HEK293T (cell line): ENCODE results near the gene PITPNB.

Experiments
- CTCF ChIA-PET: fragments of 350-600 bp; formaldehyde crosslinking; extraction: SDS; loops from one replicate; lab custom pipeline; 2021; ENCODE audit warnings: antibody characterized with exemption, inconsistent platforms; lab: Yijun Ruan, JAX
- POLR2A ChIA-PET: fragments of 350-600 bp; formaldehyde crosslinking; extraction: SDS; loops from one replicate; lab custom pipeline; 2020; ENCODE audit warnings: antibody characterized with exemption, inconsistent platforms; lab: Yijun Ruan, JAX
- DNase-seq: peaks from one replicate; pipeline ENCODE4 v3.0.0; 2012; ENCODE audit warnings: mixed read lengths; ENCODE audit errors: extremely low spot score
- ARNT ChIP-seq: fragments of 450-650 bp; IDR thresholded peaks from 2 replicates; pipeline ENCODE4 v1.6.1; 2017; ENCODE audit warnings: mild to moderate bottlenecking
- BHLHE40 ChIP-seq: fragments of 450-650 bp; IDR thresholded peaks from 2 replicates; pipeline ENCODE4 v1.6.1; 2016; ENCODE audit warnings: mild to moderate bottlenecking, moderate library complexity, borderline replicate concordance
- CTBP1 ChIP-seq: fragments of 450-650 bp; IDR thresholded peaks from 2 replicates; pipeline ENCODE4 v1.6.1; 2016; ENCODE audit warnings: borderline replicate concordance
- ELF4 ChIP-seq: fragments of 450-650 bp; IDR thresholded peaks from 2 replicates; pipeline ENCODE4 v1.6.1; 2017; ENCODE audit warnings: antibody characterized with exemption
- FOXA1 ChIP-seq: fragments of 450-650 bp; IDR thresholded peaks from 2 replicates; pipeline ENCODE4 v1.6.1; 2016; ENCODE audit warnings: mild to moderate bottlenecking
- FOXK2 ChIP-seq: fragments of 450-650 bp; IDR thresholded peaks from 2 replicates; pipeline ENCODE4 v1.6.1; 2016; ENCODE audit warnings: mild to moderate bottlenecking
- FOXM1 ChIP-seq: fragments of 450-650 bp; IDR thresholded peaks from 2 replicates; pipeline ENCODE4 v1.6.1; 2017; ENCODE audit warnings: mild to moderate bottlenecking, borderline replicate concordance
- HDGF ChIP-seq: fragments of 450-650 bp; IDR thresholded peaks from 2 replicates; pipeline ENCODE4 v1.6.1; 2017; ENCODE audit warnings: antibody characterized with exemption, borderline replicate concordance
- L3MBTL2 ChIP-seq: fragments of 450-650 bp; conservative IDR thresholded peaks from 2 replicates; pipeline ENCODE4 v1.6.1; 2016; ENCODE audit warnings: mild to moderate bottlenecking
- LEF1 ChIP-seq: fragments of 450-650 bp; IDR thresholded peaks from 2 replicates; pipeline ENCODE4 v1.6.1; 2017; ENCODE audit warnings: mild to moderate bottlenecking, borderline replicate concordance
- NFRKB ChIP-seq: fragments of 450-650 bp; IDR thresholded peaks from 2 replicates; pipeline ENCODE4 v1.6.1; 2016; ENCODE audit warnings: mild to moderate bottlenecking, moderate library complexity
- PKNOX1 ChIP-seq: fragments of 450-650 bp; IDR thresholded peaks from 2 replicates; pipeline ENCODE4 v1.6.1; 2016
- SP1 ChIP-seq: fragments of 450-650 bp; IDR thresholded peaks from 2 replicates; pipeline ENCODE4 v1.6.1; 2017
- SUZ12 ChIP-seq: fragments of 450-650 bp; IDR thresholded peaks from 2 replicates; pipeline ENCODE4 v1.6.1; 2016; ENCODE audit warnings: mild to moderate bottlenecking
- TARDBP ChIP-seq: fragments of 450-650 bp; IDR thresholded peaks from 2 replicates; pipeline ENCODE4 v1.6.1; 2016
- ZNF384 ChIP-seq: fragments of 450-650 bp; IDR thresholded peaks from 2 replicates; pipeline ENCODE4 v1.6.1; 2016

PITPNB gene

DNA sequence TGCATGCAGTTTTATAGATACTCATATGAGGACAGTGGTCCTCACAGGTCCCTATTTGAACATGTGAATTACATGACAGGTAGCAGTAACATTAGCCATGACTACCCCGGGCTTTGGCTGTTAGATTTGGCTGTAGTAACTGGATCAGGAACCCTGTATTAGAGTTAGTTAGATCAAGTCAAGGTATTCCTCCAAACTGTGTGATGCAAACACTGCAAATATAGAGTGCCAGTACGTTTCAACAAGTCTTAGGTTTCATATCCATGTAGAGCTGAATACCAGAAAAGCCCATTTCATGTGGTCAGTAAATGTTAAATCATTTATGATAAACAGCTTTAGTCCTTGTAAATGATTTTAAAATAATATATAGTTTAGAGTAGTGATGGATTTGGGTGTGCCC is 29.5 kb upstream of the PITPNB start:
- ChIA-PET CTCF (no interaction called here), POLR2A (no interaction called here)
- no peak for TF ChIP-seq BHLHE40
- TF ChIP-seq FOXM1: no peak
- TF ChIP-seq SUZ12: no peak
- TF ChIP-seq LEF1: no peak
- TF ChIP-seq CTBP1: no peak
- no peak for TF ChIP-seq NFRKB
- TF ChIP-seq ELF4: no peak
- no peak for TF ChIP-seq TARDBP
- no peak for DNase-seq

GRCh38 chr22:27947448-27947847 is 28.4 kb upstream of the PITPNB start:
- TF ChIP-seq ELF4 (no peak), HDGF (no peak), FOXA1 (no peak), ZNF384 (no peak), ARNT (no peak), NFRKB (no peak), FOXK2 (no peak), PKNOX1 (no peak), FOXM1 (no peak)
- no peak for DNase-seq
- CTCF ChIA-PET: no interaction called here
- POLR2A ChIA-PET: no interaction called here

DNA sequence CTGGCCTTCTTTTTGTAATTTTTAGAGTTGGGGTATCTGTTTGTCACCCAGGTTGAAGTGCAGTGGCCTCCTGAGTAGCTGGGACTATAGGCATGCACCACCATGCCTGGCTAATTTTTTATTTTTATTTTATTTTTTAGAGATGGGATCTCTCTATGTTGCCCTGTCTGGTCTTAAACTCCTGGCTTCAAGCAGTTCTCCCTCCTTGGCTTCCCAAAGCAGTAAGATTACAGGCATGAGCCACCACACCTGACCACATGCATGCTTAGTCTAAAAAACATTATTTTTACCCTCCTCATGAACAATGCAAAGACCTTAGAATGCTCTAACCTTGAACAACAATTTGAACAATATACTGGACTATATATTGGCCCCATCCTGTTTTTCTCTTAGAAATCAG is 22.1 kb upstream of the PITPNB start:
- ChIA-PET CTCF (no interaction called here), POLR2A (no interaction called here)
- no peak for TF ChIP-seq NFRKB
- no peak for TF ChIP-seq PKNOX1
- no peak for TF ChIP-seq CTBP1
- TF ChIP-seq ARNT: no peak
- TF ChIP-seq TARDBP: no peak
- no peak for DNase-seq

DNA sequence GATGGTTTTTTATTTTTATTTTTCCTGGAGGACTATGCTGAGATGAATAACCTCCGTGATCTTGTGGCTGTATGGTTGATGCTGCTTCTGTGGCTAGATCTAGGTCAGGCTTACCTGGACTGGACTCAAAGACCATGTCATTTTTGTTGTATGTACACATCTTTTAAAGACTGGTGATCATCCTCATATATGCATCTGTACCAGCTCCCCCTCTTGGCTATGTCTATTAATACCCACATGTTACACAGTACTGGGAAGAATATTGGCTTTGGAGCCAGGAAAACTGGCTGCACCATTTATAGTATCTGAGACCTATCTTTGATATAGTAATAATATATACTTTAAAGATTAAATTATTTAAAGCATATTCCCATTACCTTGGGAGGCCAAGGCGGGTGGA is 18.4 kb upstream of the PITPNB start:
- no peak for TF ChIP-seq SP1
- TF ChIP-seq CTBP1: no peak
- no peak for TF ChIP-seq ZNF384
- TF ChIP-seq LEF1: no peak
- TF ChIP-seq PKNOX1: no peak
- no peak for TF ChIP-seq ARNT
- TF ChIP-seq SUZ12: no peak
- no peak for TF ChIP-seq FOXK2
- TF ChIP-seq ELF4: no peak
- TF ChIP-seq FOXM1: no peak
- no peak for TF ChIP-seq FOXA1
- TF ChIP-seq BHLHE40: no peak
- TF ChIP-seq TARDBP: no peak
- TF ChIP-seq HDGF: no peak
- no peak for TF ChIP-seq NFRKB
- ChIA-PET POLR2A (interaction anchor here (6.2 kb wide), 1 partner anchor 17 kb away, joined by 38 read pairs; the partner anchor contains the start of gene PITPNB), CTCF (no interaction called here)
- DNase-seq: no peak

GRCh38 chr22:27935897-27936296 is 16.8 kb upstream of the PITPNB start:
- ChIA-PET POLR2A (interaction anchor here (1.6 to 6.2 kb wide), 2 partner anchors 16 to 67 kb away, joined by 4 to 38 read pairs; partner anchors contain the start of gene PITPNB), CTCF (interaction anchor here (0.8 kb wide), 1 partner anchor 9 kb away, joined by 3 read pairs; no protein-coding TSS in a partner anchor)
- DNase-seq: no peak

DNA sequence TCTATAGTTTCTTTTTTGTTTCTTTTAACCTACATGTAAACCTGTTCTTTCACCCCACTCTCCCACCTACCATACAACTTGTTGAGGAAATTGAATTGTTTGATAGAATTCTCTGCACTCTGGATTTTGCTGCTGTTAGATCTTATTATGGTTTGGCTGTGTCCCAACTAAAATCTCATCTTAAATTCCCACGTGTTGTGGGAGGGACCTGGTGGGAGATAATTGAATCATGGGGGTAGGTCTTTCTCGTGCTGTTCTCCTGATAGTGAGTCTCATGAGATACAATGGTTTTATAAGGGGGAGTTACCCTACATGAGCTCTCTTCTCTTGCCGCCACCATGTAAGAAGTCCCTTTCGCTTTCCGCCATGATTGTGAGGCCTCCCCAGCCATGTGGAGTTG is 15.0 kb upstream of the PITPNB start:
- TF ChIP-seq SUZ12 (no peak), ZNF384 (no peak), SP1 (no peak), ELF4 (no peak), NFRKB (no peak), CTBP1 (no peak), L3MBTL2 (no peak)
- POLR2A ChIA-PET: interaction anchor here (6.2 kb wide), 1 partner anchor 14 kb away, joined by 38 read pairs; the partner anchor contains the start of gene PITPNB
- DNase-seq: no peak
- CTCF ChIA-PET: no interaction called here

More at GRCh38 chr22:27935897-27936296, 16.8 kb upstream of the PITPNB start:
- no peak for TF ChIP-seq ELF4
- peak; percentile 82 for TF ChIP-seq PKNOX1
